Smooth muscle cell (in vitro differentiated cells): ENCODE measurements around the gene CD34. TPM values are rescaled to one million over a fixed set of nuclear protein-coding genes. Genes with fewer than 3 reads are reported as not detected.

Source experiments
- DNase-seq: peaks from one replicate; lab custom pipeline; 2025; ENCODE audit not compliant: unreplicated experiment; lab: John Stamatoyannopoulos, UW
- H2AFZ ChIP-seq: fragments of 200-600 bp; sonication (generic); 2 replicates; pipeline ENCODE4 v1.6.0; 2016; ENCODE audit warnings: antibody characterized with exemption, low read depth, mild to moderate bottlenecking
- H3F3A ChIP-seq: fragments of 200-600 bp; sonication (generic); 2 replicates; pipeline ENCODE4 v1.6.0; 2017; ENCODE audit warnings: antibody characterized with exemption, low read depth
- H3K27ac ChIP-seq: fragments of 200-600 bp; sonication (generic); 2 replicates; pipeline ENCODE4 v1.5.1; 2016; ENCODE audit warnings: low read depth, mild to moderate bottlenecking
- H3K27me3 ChIP-seq: fragments of 200-600 bp; sonication (generic); 2 replicates; pipeline ENCODE4 v1.6.1; 2016; ENCODE audit warnings: low read depth, mild to moderate bottlenecking
- H3K36me3 ChIP-seq: fragments of 200-600 bp; sonication (generic); 2 replicates; pipeline ENCODE4 v1.5.1; 2016; ENCODE audit warnings: low read depth
- H3K4me1 ChIP-seq: fragments of 200-600 bp; sonication (generic); 2 replicates; pipeline ENCODE4 v1.5.1; 2016; ENCODE audit warnings: low read depth
- H3K4me2 ChIP-seq: fragments of 200-600 bp; sonication (generic); 2 replicates; pipeline ENCODE4 v1.6.0; 2016; ENCODE audit warnings: mild to moderate bottlenecking
- H3K4me3 ChIP-seq: fragments of 200-600 bp; sonication (generic); 2 replicates; pipeline ENCODE4 v1.5.1; 2016; ENCODE audit warnings: mild to moderate bottlenecking
- H3K79me2 ChIP-seq: fragments of 200-600 bp; sonication (generic); 2 replicates; pipeline ENCODE4 v1.6.0; 2016; ENCODE audit warnings: low read depth, mild to moderate bottlenecking
- H3K9ac ChIP-seq: fragments of 200-600 bp; sonication (generic); 2 replicates; pipeline ENCODE4 v1.6.0; 2016; ENCODE audit warnings: low read depth
- H3K9me3 ChIP-seq: fragments of 200-600 bp; sonication (generic); replicated peaks from 2 replicates; pipeline ENCODE4 v1.5.1; 2016; ENCODE audit warnings: low read depth
- H4K20me1 ChIP-seq: fragments of 200-600 bp; sonication (generic); 2 replicates; pipeline ENCODE4 v1.6.0; 2016; ENCODE audit warnings: low read depth
- CTCF ChIP-seq: fragments of 200-600 bp; sonication (generic); IDR thresholded peaks from 2 replicates; pipeline ENCODE4 v1.5.1; 2017; ENCODE audit warnings: borderline replicate concordance, mild to moderate bottlenecking, antibody characterized with exemption; ENCODE audit not compliant: insufficient read depth, poor library complexity, severe bottlenecking
- WGBS: methylation state at CpG from one replicate; pipeline ENCODE4 v1.1.7; 2016; ENCODE audit warnings: low lambda C conversion rate; 5-methylcytosine and 5-hydroxymethylcytosine counted together
- polyA plus RNA-seq: library from polyadenylated mRNA; unstranded; fragments of >200 nt; fragmentation: Nextera tagmentation; extraction: Ambion mirVana; gene quantifications from 2 replicates; pipeline ENCODE4 v1.2.1, GENCODE V29; 2016
- total RNA-seq: library from RNA; depleted of rRNA; stranded (reverse); fragments of >200 nt; gene quantifications from 2 replicates; pipeline ENCODE4 v1.2.3, GENCODE V29; 2014

CD34 gene
- total and polyA plus RNA-seq, 2 experiments from 2014 or later: not detected

- Histone ChIP-seq H3K27ac (no peak overlapping the region), H3K27me3 (peaks cover 15% of the 10 kb centered on the region), H3K4me1 (peaks cover 15% of the 10 kb centered on the region), H3K4me3 (no peak overlapping the region), H3K9ac (no peak overlapping the region), H3F3A (no peaks in the 10 kb centered on the region), H3K4me2 (no peak overlapping the region), H2AFZ (no peak overlapping the region), H3K36me3 (no peaks in the 10 kb centered on the region), H3K9me3 (no peaks in the 10 kb centered on the region), H3K79me2 (no peaks in the 10 kb centered on the region), H4K20me1 (no peaks in the 10 kb centered on the region)
- TF ChIP-seq CTCF: no peak
- WGBS: 92% methylated on average over 2 of the region's 2 CpGs
- DNase-seq: no peak
Measured at GRCh38 chr1:207920444-207921021, 9.6 kb upstream of the CD34 start.

DNA sequence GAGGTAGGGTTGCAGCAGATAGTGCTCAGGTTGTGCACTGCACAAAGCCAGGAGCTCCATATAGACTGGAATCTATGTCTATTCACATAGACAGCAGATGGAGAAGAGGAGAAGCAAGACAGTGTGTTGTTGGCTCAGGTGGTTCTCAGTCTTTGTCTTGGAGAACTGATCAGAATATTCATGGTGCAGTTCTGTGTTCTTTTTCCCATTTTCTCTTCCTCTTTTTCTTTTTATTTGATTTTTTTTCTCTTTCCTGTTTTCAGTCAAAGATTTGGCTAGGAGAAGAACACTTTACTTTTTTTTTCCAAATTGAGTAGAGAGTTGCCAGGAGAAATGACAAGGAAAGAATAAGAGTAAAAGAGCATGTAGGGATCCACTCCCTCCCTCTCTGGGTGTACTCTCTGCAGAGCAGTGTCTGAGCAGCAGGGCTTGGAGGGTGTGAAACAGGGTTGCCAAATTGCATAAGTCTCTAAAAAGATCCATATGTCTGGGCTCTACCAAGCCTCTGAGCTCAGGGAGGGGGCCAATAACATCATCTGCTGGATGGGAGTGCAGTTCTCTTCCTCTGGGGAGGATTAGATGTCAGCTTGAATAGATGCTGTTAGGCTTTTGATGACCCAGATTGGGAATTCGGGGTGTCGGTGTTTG, 8.7 kb upstream of the CD34 start:
- H3K4me2 ChIP-seq: no peak overlapping the region
- WGBS: 84% methylated on average over 2 of the region's 2 CpGs

GRCh38 chr1:207918581-207918980, 7.7 kb upstream of the CD34 start:
- H3K36me3 ChIP-seq: no peaks in the 10 kb centered on the region
- no peak overlapping the region for H2AFZ ChIP-seq
- WGBS: 82% methylated on average over 5 of the region's 5 CpGs
- no peaks in the 10 kb centered on the region for H4K20me1 ChIP-seq
- no peaks in the 10 kb centered on the region for H3K79me2 ChIP-seq
- no peak overlapping the region for H3K9ac ChIP-seq
- no peak for TF ChIP-seq CTCF
- H3F3A ChIP-seq: no peaks in the 10 kb centered on the region
- H3K4me2 ChIP-seq: no peak overlapping the region
- no peaks in the 10 kb centered on the region for H3K9me3 ChIP-seq
- H3K4me1 ChIP-seq: peaks cover 8% of the 10 kb centered on the region
- DNase-seq: no peak
- peaks cover 34% of the 10 kb centered on the region for H3K27me3 ChIP-seq
- H3K27ac ChIP-seq: no peak overlapping the region
- H3K4me3 ChIP-seq: no peak overlapping the region

More for the DNA sequence above, 8.7 kb upstream of the CD34 start:
- no peaks in the 10 kb centered on the region for H3F3A ChIP-seq
- TF ChIP-seq CTCF: no peak
- DNase-seq: no peak
- H3K9ac ChIP-seq: no peak overlapping the region
- peaks cover 24% of the 10 kb centered on the region for H3K27me3 ChIP-seq
- no peaks in the 10 kb centered on the region for H4K20me1 ChIP-seq
- H3K27ac ChIP-seq: no peak overlapping the region
- H3K4me3 ChIP-seq: no peak overlapping the region
- no peaks in the 10 kb centered on the region for H3K9me3 ChIP-seq
- peaks cover 11% of the 10 kb centered on the region for H3K4me1 ChIP-seq
- no peaks in the 10 kb centered on the region for H3K79me2 ChIP-seq
- H3K36me3 ChIP-seq: no peaks in the 10 kb centered on the region
- no peak overlapping the region for H2AFZ ChIP-seq

- no peak for TF ChIP-seq CTCF
- H3K27me3 ChIP-seq: peaks cover 39% of the 10 kb centered on the region
- peaks cover 8% of the 10 kb centered on the region for H3K4me1 ChIP-seq
- no peak overlapping the region for H3K4me3 ChIP-seq
- no peaks in the 10 kb centered on the region for H3F3A ChIP-seq
- H3K9me3 ChIP-seq: no peaks in the 10 kb centered on the region
- H3K79me2 ChIP-seq: no peaks in the 10 kb centered on the region
- H3K36me3 ChIP-seq: no peaks in the 10 kb centered on the region
- H3K4me2 ChIP-seq: no peak overlapping the region
- H2AFZ ChIP-seq: no peak overlapping the region
- no peak overlapping the region for H3K27ac ChIP-seq
- no peak overlapping the region for H3K9ac ChIP-seq
- DNase-seq: no peak
- WGBS: 90% methylated on average over 5 of the region's 5 CpGs
- no peaks in the 10 kb centered on the region for H4K20me1 ChIP-seq
Measured at GRCh38 chr1:207918011-207918410, 7.1 kb upstream of the CD34 start.
